ENCODE measurements around the gene KCNJ14.

Gene KCNJ14

DNA sequence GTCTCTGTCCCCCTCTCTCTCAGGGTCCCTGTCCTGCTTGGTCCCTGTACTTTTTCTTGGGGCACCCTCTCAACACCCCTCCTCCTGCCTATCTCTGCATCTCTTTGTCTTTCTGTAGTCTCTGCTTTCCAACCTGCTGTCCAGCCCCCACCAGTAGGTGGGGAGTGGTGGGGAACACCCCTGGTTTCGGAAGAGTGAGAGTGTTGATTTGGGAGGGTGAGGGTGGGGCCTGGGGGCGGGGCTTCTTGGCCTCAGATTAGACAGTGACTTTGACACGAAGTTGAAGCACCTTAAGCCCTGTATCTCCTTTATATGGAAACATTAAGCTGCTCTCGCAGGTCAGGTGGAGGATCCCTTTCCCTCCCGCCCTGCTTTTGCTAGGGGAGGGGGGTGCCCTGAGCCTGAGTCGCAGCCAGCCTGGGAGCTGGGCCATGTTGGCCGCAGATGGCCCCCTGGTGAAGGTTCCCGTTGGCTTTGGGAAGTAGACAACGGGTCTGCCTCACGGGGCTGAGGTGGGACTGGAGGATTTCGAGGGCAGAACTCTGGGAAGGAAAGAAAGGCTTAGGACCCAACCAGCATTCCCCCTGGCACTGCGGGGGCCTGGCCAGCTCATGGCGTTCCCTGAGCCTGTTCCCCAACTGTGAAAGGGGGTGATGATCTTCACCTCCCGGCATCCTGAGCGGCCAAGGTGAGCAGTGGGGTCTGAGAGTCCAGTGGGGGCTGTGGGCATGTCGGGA is at the start of gene KCNJ14:
KCNJ14 (plus strand) TSS at position 404 of the 737 bp plus-strand sequence. CDS start 6,151 bp downstream, outside the sequence.
- DNase-seq (ENCODE audit: low read depth, low spot score): no peak

DNA sequence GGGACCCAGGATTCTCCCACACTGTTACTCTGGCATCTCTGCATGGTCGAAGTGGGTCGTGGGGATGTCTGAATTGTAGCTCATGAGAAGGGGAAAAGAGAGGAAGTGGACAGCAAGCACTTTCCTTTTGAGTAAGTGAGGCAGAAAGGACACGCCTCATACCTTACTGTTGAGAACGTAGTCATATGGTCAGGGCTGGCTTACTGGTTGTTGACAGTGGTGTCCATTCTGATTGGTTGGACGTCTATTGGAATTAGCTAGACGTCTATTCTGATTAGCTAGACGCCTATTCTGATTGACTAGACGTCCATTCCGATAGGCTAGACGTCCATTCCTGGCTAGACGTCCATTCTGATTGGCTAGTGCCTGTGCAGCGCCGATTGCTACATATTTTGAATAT is 49.5 kb upstream of the KCNJ14 start:
- no peak for DNase-seq (ENCODE audit: low read depth, low spot score)

- no peak for DNase-seq (ENCODE audit: low read depth, low spot score)
These were observed 41.3 kb upstream of the KCNJ14 start for GRCh38 chr19:48413879-48414587.

GRCh38 chr19:48415395-48415794 is 40.0 kb upstream of the KCNJ14 start:
- no peak for DNase-seq (ENCODE audit: low read depth, low spot score)

GRCh38 chr19:48415806-48416221 is 39.6 kb upstream of the KCNJ14 start:
- no peak for DNase-seq (ENCODE audit: low read depth, low spot score)

DNA sequence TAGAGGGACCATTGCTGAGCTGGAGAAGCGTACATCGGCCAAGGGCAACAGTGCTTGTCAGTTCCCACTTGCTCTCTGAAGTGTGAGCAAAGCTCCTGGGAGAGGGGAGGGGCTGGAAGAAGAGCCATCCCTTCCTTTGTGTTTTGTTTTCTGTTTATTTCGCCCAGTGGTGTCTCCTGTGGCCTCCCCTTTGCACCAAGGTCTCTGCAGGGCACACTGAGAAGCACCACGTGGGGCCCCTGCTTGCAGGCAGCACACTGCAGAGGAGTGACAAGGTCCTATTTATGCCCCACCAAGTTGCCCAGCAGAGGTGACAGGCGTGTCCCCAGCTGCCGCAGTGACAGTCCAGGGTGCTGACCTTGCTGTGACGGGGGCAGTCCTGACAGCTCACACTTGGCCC is 38.0 kb upstream of the KCNJ14 start:
- DNase-seq (ENCODE audit: low read depth, low spot score): no peak

DNA sequence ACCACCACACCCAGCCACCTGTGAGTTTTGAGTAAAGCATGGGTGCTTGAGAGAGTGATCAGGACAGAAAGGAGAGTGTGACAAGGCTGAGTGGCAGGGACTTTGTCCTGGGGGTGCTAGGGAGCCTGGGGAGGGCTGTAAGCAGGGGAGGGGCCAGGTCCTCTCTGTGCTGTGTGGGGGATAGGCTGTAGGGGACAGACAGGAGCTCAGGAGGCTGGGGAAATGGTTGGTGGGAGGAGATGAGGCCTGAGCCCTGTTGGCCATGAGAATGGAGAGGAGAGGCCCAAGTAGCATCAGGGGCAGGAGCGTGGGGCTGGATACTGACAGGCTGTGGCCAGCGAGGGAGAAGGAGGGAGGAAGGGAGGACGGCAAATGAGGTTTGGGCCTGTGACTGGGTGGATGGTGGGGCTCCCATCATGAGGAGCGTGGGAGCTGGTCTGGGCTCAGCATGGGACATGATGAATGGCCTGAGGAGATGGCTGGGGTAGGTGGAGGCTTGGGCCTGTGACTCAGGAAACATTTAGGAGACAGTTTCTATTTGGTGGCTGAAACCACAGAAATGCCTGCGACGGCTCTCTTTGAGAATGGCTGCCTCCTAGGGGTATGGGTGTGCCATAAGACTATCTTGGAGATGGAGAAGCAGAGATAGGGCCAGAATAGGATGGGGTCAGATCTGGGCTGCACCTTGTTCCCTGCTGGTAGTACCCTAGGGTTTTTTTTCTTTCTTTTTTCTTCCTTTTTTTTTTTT is 36.9 kb upstream of the KCNJ14 start:
- DNase-seq (ENCODE audit: low read depth, low spot score): no peak

- DNase-seq (ENCODE audit: low read depth, low spot score): no peak
These were observed 36.0 kb upstream of the KCNJ14 start for GRCh38 chr19:48419158-48419920.

GRCh38 chr19:48421548-48421947 is 33.8 kb upstream of the KCNJ14 start:
- no peak for DNase-seq (ENCODE audit: low read depth, low spot score)

DNA sequence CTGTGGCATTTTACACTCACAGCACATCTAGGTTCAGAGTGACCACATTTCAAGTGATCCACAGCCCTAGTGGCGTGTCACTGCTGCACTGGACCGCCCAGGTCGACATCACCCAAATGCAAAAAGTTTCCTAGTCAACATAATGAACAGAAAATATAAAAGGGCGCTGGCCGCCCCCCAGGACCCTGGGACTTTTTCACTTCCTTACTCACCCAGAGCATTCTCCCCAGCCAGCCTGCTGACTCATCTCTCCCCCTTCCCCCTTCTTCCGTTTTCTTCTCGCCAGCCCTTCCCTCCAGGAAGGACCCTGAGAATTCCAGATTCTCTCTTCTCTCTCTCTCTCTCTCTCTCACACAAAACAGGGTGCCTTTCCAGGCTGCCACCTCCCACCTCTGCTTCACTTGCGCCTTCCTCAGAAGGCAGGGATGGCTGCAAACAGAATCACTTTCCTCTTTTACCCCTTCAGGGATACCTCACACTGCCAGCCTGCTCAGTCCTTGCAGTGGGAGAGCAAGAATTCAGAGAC is 30.6 kb upstream of the KCNJ14 start:
- no peak for DNase-seq (ENCODE audit: low read depth, low spot score)

DNA sequence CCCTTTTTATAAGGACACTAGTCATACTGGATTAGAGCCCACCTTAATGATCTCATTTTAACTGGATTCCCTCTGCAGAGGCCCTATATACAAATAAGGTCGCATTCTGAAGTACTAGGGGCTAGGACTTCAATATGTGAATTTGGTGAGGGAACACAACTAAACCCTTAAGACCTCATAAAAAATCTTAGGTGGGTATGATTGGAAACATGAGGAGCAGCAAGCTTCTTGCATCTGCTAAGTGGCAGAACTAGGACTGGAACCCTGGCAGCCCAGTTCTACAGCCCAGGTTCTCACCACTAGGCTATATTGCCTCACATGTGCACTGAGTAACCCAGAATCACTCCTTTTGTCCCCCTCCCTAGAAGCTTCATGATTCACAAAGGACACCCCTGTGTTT is 26.7 kb upstream of the KCNJ14 start:
- no peak for DNase-seq (ENCODE audit: low read depth, low spot score)

- DNase-seq (ENCODE audit: low read depth, low spot score): no peak
These were observed 22.0 kb upstream of the KCNJ14 start for GRCh38 chr19:48433337-48433736.

- DNase-seq (ENCODE audit: low read depth, low spot score): no peak
These were observed 18.8 kb upstream of the KCNJ14 start for GRCh38 chr19:48436586-48436985.

DNA sequence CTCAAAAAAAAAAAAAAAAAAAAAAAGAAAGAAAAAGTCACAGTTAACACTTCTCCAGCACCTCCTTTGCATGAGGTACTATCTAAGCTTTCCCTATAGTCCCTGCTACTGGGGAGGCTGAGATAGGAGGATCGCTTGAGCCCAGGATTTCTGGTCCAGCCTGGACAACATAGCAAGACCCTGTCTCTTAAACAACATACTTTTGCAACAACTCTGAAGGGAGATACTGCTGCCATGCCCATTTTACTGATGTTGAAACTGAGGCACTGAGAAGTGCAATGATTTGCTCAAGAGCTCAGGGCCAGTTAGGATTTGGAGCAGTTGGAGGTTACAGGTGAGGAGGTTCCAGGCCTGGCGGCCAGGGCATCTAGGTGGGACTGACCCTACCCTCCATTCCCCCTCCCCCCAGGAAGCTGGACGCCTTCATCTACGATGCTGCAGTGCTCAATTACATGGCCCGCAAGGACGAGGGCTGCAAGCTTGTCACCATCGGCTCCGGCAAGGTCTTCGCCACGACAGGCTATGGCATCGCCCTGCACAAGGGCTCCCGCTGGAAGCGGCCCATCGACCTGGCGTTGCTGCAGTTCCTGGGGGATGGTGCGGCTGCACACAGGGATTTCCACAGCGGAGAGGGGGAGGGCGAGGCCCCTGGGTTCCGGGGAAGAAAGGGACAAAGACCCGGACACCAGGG is 13.9 kb upstream of the KCNJ14 start:
- DNase-seq (ENCODE audit: low read depth, low spot score): no peak

DNA sequence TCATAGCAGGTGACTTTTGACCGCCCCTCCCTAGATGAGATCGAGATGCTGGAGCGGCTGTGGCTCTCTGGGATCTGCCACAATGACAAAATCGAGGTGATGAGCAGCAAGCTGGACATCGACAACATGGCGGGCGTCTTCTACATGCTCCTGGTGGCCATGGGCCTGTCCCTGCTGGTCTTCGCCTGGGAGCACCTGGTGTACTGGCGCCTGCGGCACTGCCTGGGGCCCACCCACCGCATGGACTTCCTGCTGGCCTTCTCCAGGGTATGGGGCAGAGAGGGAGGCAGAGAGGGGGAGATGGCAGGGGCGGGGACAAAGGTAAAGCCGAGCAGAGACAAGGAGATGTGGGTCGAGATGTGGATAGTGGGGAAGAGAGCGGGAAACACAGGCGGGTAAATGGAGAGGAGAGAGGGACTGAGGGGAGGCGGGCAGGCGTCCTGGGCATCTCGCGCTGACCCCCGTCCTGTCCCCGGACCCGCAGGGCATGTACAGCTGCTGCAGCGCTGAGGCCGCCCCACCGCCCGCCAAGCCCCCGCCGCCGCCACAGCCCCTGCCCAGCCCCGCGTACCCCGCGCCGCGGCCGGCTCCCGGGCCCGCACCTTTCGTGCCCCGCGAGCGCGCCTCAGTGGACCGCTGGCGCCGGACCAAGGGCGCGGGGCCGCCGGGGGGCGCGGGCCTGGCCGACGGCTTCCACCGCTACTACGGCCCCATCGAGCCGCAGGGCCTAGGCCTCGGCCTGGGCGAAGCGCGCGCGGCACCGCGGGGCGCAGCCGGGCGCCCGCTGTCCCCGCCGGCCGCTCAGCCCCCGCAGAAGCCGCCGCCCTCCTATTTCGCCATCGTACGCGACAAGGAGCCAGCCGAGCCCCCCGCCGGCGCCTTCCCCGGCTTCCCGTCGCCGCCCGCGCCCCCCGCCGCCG is 13.0 kb upstream of the KCNJ14 start:
- no peak for DNase-seq (ENCODE audit: low read depth, low spot score)

DNA sequence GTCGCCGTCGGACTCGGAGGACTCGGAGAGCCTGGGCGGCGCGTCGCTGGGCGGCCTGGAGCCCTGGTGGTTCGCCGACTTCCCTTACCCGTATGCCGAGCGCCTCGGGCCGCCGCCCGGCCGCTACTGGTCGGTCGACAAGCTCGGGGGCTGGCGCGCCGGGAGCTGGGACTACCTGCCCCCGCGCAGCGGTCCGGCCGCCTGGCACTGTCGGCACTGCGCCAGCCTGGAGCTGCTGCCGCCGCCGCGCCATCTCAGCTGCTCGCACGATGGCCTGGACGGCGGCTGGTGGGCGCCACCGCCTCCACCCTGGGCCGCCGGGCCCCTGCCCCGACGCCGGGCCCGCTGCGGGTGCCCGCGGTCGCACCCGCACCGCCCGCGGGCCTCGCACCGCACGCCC is 12.1 kb upstream of the KCNJ14 start:
- no peak for DNase-seq (ENCODE audit: low read depth, low spot score)

DNA sequence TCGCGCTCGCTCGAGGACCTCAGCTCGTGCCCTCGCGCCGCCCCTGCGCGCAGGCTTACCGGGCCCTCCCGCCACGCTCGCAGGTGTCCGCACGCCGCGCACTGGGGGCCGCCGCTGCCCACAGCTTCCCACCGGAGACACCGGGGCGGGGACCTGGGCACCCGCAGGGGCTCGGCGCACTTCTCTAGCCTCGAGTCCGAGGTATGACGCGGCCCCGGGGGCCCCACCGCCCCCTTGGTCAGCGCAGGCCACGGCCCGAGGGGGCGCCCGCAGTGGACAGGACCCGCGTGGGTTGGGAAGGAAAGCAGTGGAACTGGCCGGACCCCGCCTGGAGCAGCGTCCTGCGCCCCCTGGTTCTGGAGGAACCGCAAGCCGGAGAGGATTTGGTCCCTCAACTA is 11.6 kb upstream of the KCNJ14 start:
- DNase-seq (ENCODE audit: low read depth, low spot score): no peak

DNA sequence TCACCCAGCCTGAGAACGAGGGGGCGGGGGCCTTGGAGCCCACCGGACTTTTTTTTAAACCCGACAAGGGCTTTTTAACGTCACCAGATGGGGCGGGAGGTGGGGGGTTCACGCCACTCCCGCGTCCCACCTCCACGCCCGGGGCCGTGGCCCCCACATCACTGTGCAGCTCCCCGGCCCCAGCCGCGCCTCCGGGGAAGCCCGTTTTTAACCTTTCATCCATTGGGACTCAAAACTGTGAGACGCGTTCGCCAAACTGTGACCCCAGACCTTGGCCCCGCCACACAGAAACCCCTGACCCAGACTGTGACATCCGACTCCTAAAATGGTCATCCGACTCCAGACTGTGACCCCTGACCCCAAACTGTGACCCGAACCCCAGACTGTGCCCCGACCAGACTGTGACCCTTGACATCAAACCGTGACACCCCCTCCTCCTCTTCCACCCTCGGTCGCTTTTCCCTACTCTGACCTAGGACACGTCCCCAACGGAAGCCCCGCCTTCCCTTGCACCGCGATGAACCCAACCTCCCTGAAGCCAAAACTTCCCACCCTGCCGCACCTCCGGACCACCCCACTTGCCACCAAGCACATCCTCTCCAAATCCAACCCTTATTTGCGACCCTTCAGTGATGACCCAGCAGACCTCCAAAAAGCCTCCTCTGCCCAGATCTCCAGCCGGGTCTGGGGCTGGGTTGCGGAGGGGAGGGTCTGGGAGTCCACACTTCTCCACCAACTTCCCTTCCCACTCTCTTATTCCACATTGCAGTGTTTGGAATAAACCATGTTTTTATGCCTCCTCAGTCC is 11.0 kb upstream of the KCNJ14 start:
- DNase-seq (ENCODE audit: low read depth, low spot score): no peak

- DNase-seq (ENCODE audit: low read depth, low spot score): no peak
These were observed 10.5 kb upstream of the KCNJ14 start for GRCh38 chr19:48444936-48445200.
